ENCODE measurements around the gene POM121C.
"Not testable (repeated sequence)": the region's sequence is repeated elsewhere in the genome, so short reads cannot be mapped to it uniquely, and the experiment has no call there.

The POM121C gene

DNA sequence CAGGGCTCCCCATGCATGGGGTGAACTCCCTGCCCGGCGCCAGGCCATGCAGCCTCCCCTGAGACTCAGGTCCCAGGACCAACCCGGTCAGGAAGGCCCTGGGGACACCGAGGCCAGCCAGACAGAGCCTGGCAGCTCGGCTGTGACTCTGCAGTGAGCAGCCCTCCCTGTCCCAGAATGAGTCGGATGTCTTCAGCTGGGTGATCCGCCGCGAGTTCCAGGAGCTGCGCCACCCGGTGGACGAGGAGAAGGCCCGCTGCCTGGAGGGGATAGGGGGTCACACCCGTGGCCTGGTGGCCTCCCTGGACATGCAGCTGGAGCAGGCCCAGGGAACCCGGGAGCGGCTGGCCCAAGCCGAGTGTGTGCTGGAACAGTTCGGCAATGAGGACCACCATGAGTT lies 81.4 kb downstream of the POM121C start:
- H3K4me3 ChIP-seq (ENCODE audit: low read length); H3K9ac ChIP-seq (ENCODE audit: low read depth, low read length); H3K4me1 ChIP-seq (ENCODE audit: insufficient read depth, low read length); H3K27ac ChIP-seq (ENCODE audit: low read length); H3K9me3 ChIP-seq (ENCODE audit: insufficient read depth, low read depth, low read length); H3K36me3 ChIP-seq (ENCODE audit: insufficient read depth, low read depth, low read length); H3K27me3 ChIP-seq (ENCODE audit: insufficient read depth, low read length): not testable (repeated sequence)

DNA sequence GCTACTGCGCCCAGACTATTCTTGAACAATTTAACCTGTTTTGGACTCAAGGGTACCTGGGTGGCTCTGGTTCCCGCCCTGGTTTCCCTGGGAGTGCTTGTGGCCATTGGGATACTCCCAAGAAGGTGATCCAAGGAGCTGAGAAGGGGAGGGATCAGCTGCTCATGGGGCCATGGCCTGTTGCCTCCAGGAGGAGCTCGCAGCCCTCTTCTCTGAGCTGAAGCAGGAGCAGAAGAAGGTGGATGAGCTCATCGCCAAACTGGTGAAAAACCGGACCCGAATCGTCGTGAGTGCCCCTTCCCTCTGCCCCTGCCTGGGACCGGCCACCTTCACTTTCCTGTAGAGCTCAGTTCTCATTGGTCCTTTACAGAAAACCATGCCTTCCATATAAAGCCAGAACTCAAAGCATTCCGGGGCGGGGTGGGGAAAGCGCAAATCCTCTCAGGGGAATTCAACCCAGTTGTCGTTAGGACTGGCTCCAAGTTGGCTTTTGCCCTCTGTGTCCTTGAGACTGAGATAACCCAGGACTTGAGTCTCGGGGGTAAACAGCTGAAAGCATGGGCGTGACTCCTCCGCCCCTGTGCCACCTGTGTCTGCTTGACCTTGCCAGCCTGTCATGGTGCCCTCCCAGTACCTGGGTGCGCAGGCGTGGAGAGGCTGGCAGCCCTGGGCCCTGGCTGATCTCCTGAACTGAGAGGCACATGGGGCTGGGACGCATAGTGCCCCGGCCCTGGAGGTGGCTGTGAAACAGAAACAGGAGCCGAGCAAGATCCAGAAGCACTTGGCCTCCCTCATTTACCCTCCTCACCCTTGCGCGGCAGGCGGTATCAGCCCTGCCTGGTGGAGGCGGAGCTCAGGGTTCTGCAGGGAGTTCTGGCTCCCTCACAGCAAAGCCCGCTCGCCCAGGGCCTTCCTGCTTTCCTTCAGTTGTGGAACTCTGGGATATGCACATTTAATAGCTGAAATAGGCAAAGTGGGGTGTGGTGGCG lies 82.3 kb downstream of the POM121C start:
- not testable (repeated sequence) for H3K27ac ChIP-seq (ENCODE audit: low read length); H3K4me3 ChIP-seq (ENCODE audit: low read length); H3K9ac ChIP-seq (ENCODE audit: low read depth, low read length); H3K9me3 ChIP-seq (ENCODE audit: insufficient read depth, low read depth, low read length); H3K4me1 ChIP-seq (ENCODE audit: insufficient read depth, low read length); H3K27me3 ChIP-seq (ENCODE audit: insufficient read depth, low read length); H3K36me3 ChIP-seq (ENCODE audit: insufficient read depth, low read depth, low read length)

- not testable (repeated sequence) for H3K36me3 ChIP-seq (ENCODE audit: insufficient read depth, low read depth, low read length); H3K9me3 ChIP-seq (ENCODE audit: insufficient read depth, low read depth, low read length); H3K4me3 ChIP-seq (ENCODE audit: low read length); H3K4me1 ChIP-seq (ENCODE audit: insufficient read depth, low read length); H3K9ac ChIP-seq (ENCODE audit: low read depth, low read length); H3K27me3 ChIP-seq (ENCODE audit: insufficient read depth, low read length); H3K27ac ChIP-seq (ENCODE audit: low read length)
These were observed 85.5 kb downstream of the POM121C start for GRCh38 chr7:75400575-75400974.

DNA sequence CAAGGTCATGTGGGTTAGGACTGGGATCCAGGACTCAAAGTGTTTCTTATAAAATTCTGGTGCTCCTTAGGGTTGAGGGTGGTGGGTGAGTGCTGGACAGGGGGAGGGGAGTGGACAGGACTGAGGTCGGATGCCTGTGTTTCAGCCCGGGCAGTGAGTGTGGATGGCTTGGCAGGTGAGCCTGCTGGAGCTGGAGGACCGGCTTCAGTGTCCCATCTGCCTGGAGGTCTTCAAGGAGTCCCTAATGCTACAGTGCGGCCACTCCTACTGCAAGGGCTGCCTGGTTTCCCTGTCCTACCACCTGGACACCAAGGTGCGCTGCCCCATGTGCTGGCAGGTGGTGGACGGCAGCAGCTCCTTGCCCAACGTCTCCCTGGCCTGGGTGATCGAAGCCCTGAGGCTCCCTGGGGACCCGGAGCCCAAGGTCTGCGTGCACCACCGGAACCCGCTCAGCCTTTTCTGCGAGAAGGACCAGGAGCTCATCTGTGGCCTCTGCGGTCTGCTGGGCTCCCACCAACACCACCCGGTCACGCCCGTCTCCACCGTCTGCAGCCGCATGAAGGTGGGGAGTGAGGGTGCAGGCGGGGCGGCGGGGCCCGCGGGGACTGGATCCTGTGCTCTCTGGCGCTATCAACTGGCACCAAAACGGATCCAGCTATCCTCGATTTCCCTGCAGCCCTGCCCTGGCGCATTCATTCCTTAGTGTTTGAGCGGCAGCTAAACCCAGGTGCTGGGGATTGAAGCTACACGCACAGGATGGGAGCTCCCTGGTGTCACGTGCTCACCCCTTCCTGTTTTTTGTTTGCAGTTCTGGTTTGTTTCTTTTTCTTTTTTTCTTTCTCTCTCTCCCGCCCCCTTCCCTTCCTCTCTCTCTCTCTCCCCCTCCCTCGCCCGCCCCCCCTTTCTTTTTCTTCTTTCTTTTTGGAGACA lies 87.1 kb downstream of the POM121C start:
- H3K27me3 ChIP-seq (ENCODE audit: insufficient read depth, low read length); H3K4me1 ChIP-seq (ENCODE audit: insufficient read depth, low read length); H3K36me3 ChIP-seq (ENCODE audit: insufficient read depth, low read depth, low read length); H3K4me3 ChIP-seq (ENCODE audit: low read length); H3K27ac ChIP-seq (ENCODE audit: low read length); H3K9ac ChIP-seq (ENCODE audit: low read depth, low read length); H3K9me3 ChIP-seq (ENCODE audit: insufficient read depth, low read depth, low read length): not testable (repeated sequence)

GRCh38 chr7:75397865-75398264 lies 88.2 kb downstream of the POM121C start:
- not testable (repeated sequence) for H3K27ac ChIP-seq (ENCODE audit: low read length); H3K27me3 ChIP-seq (ENCODE audit: insufficient read depth, low read length); H3K4me3 ChIP-seq (ENCODE audit: low read length); H3K4me1 ChIP-seq (ENCODE audit: insufficient read depth, low read length); H3K9me3 ChIP-seq (ENCODE audit: insufficient read depth, low read depth, low read length); H3K9ac ChIP-seq (ENCODE audit: low read depth, low read length); H3K36me3 ChIP-seq (ENCODE audit: insufficient read depth, low read depth, low read length)

DNA sequence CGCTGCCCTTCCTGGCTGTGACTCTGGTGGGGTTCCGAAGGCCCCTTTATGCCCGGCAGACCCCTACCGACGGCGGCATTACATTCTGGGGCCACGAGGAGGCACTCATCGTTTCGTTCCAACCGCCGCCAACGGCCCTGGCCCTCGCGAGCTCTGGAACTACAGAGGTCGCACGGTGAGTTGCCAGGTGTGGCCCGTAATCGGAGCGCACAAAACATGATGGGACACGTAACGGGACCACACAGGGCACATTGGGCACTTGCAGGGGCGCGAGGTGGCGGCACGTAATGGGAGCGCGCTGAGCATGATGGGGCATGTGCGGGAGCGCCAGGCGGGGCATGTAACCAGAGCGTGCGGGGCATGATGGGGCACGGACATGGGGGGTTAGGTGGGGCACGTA lies 90.8 kb downstream of the POM121C start, which contains the start of gene TRIM73:
Gene TRIM73 (plus strand): TSS at position 301 of the 400 bp plus-strand sequence. CDS start 3,305 bp downstream, outside the sequence.
- H3K36me3 ChIP-seq (ENCODE audit: insufficient read depth, low read depth, low read length); H3K27ac ChIP-seq (ENCODE audit: low read length); H3K9me3 ChIP-seq (ENCODE audit: insufficient read depth, low read depth, low read length); H3K4me3 ChIP-seq (ENCODE audit: low read length); H3K27me3 ChIP-seq (ENCODE audit: insufficient read depth, low read length); H3K4me1 ChIP-seq (ENCODE audit: insufficient read depth, low read length); H3K9ac ChIP-seq (ENCODE audit: low read depth, low read length): not testable (repeated sequence)

GRCh38 chr7:75393194-75393593 lies 92.9 kb downstream of the POM121C start:
- H3K27me3 ChIP-seq (ENCODE audit: insufficient read depth, low read length); H3K9ac ChIP-seq (ENCODE audit: low read depth, low read length); H3K4me3 ChIP-seq (ENCODE audit: low read length); H3K27ac ChIP-seq (ENCODE audit: low read length); H3K4me1 ChIP-seq (ENCODE audit: insufficient read depth, low read length); H3K36me3 ChIP-seq (ENCODE audit: insufficient read depth, low read depth, low read length); H3K9me3 ChIP-seq (ENCODE audit: insufficient read depth, low read depth, low read length): not testable (repeated sequence)

DNA sequence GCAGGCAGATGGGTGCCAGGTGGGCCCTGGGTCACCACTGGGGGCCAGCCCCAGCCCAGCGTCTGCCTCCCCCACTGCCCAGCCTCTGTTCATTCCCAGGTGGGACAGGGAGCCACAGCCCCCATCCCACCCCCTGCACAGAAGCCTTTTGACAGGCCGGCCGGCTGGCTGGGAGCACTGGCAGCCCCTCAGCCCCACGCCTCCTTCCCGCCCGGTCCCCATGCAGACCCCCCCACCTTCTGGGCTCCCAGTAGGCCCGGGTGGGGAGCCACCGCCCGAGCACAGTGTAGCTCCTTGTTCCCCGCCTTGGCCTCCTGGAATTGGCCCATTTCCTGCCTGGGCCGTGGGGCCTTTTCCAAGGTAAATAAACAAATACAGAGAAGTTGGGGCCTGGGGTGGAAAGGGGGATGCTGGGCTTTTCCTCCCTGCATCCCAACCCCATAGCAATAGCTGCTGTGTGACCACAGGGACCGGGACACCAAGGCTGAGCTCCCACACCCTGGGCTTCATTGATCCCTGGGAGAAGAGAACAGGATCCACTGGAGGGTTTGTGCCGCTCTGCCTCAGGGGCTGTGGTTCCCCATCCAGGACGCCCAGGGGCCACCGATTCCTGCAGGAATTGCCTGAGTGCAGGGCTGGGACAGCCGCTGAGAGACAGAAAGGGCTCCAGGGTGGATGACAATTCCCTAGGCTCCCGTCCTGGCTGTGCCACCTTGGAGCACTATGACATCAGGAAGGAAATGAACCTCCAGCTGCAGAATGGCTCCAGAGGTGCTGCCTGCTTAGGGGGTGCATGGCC lies 111.4 kb downstream of the POM121C start:
- not testable (repeated sequence) for H3K9me3 ChIP-seq (ENCODE audit: insufficient read depth, low read depth, low read length); H3K36me3 ChIP-seq (ENCODE audit: insufficient read depth, low read depth, low read length); H3K27ac ChIP-seq (ENCODE audit: low read length); H3K4me1 ChIP-seq (ENCODE audit: insufficient read depth, low read length); H3K27me3 ChIP-seq (ENCODE audit: insufficient read depth, low read length); H3K9ac ChIP-seq (ENCODE audit: low read depth, low read length); H3K4me3 ChIP-seq (ENCODE audit: low read length)

GRCh38 chr7:75374144-75374518 lies 112.0 kb downstream of the POM121C start:
- not testable (repeated sequence) for H3K36me3 ChIP-seq (ENCODE audit: insufficient read depth, low read depth, low read length); H3K9ac ChIP-seq (ENCODE audit: low read depth, low read length); H3K9me3 ChIP-seq (ENCODE audit: insufficient read depth, low read depth, low read length); H3K27me3 ChIP-seq (ENCODE audit: insufficient read depth, low read length); H3K4me1 ChIP-seq (ENCODE audit: insufficient read depth, low read length); H3K27ac ChIP-seq (ENCODE audit: low read length); H3K4me3 ChIP-seq (ENCODE audit: low read length)

GRCh38 chr7:75367313-75367712 lies 118.8 kb downstream of the POM121C start:
- H3K9me3 ChIP-seq (ENCODE audit: insufficient read depth, low read depth, low read length); H3K27ac ChIP-seq (ENCODE audit: low read length); H3K4me3 ChIP-seq (ENCODE audit: low read length); H3K36me3 ChIP-seq (ENCODE audit: insufficient read depth, low read depth, low read length); H3K9ac ChIP-seq (ENCODE audit: low read depth, low read length); H3K27me3 ChIP-seq (ENCODE audit: insufficient read depth, low read length); H3K4me1 ChIP-seq (ENCODE audit: insufficient read depth, low read length): not testable (repeated sequence)

Data from iPS-20b (cell line).